Pons (tissue), 1 donor: ENCODE data around the gene SRGAP2B.
"Not testable (repeated sequence)": the region's sequence is repeated elsewhere in the genome, so short reads cannot be mapped to it uniquely, and the experiment has no call there.

Experiments used
- DNase-seq: peaks from one replicate; pipeline ENCODE4 v3.0.0-alpha.2; 2016; ENCODE audit warnings: low spot score

SRGAP2B gene

DNA sequence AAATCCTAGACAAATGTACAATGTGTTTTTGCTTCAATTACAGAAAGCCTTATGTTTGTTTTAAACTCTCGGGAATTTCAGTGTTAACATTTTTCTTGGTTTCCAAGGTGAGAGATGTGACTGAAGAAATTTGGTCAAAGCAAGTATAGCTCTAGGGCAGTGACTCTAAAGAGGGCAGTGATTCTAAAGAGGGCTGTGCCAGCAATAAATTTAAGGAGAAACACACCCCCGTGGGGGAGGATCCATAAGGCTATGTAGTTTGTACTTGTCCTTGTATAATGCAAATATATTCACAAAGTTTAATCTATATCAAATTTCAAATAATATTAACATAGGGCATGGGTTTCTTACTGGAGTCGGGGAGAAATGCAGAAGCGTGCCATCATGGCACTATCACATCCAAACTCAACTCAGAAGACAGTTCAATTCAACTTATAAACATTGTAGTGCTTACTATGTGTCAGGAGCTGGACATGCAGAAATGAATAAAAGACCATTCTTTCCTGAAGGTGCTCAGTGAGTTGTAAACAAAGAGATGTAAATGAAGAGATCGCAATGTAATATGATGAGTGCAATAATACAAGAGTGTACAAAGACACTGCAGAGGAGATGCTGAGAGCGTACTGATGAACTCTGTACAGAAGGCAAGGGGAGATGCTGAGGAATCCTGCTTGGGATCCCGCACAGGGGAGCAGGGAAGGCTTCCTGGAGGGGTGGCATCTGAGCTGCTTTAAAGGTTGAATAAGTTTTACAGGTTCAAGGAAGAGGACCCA is 12.5 kb downstream of the SRGAP2B start:
- DNase-seq: not testable (repeated sequence)

DNA sequence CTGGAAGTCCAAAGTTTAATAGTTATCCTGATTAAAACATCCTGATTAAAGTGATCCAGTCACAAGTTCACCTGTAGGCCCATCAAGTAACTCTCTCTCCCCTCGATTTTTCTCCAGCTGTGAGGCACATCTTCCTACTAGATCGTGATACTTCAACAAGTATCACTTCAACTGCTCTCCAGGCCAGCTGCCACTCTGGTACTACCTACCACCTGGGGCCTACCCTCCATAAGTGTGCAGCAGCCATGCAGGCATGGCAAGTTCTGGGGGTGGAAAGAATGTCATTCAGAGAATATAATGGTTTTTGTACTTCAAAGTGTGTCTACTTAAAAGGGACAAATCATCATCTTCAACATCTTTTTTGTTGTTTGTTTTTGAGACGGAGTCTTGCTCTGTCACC is 14.9 kb downstream of the SRGAP2B start:
- not testable (repeated sequence) for DNase-seq

DNA sequence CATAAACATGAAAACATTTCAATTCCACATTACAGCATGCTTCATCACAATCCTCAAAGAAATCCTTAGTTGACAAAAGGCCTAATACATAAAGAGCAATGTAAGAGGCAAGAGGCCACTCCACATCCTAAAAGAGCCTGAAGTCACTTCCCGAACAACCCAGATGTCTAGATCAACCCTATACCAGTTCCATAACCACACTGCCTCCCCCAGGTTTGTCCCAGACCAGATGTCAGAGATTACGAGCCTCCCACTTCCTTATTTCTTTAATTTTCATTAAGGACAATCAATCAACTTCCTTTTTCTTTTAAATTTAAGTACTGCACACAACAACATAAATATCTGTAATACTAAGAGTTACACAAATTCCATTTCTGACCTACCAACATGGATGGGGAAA is 15.4 kb downstream of the SRGAP2B start:
- not testable (repeated sequence) for DNase-seq

GRCh38 chr1:145078787-145079370 is 16.2 kb downstream of the SRGAP2B start:
- DNase-seq: not testable (repeated sequence)

- not testable (repeated sequence) for DNase-seq
Measured at GRCh38 chr1:145077872-145078786, 17.0 kb downstream of the SRGAP2B start.

GRCh38 chr1:145076877-145077276 is 18.3 kb downstream of the SRGAP2B start:
- not testable (repeated sequence) for DNase-seq

GRCh38 chr1:145074021-145074559 is 21.0 kb downstream of the SRGAP2B start:
- DNase-seq: not testable (repeated sequence)

DNA sequence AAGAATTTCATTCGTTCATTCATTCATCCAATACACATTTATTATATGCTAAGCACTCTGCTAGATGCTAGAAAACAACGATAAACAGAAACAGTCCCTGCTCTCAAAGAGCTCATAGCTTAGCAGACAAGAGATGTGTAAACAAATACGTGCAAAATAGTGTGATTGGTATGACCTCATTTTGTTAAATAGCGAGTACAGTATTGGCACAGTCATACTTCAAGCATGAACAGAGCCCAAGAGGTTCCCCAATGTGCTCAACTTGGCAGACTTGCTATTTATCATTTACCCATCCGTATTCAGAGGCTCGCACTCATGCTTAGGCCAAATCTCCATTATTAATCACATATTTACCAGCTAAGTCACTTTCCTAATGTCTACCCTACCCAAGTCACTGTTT is 23.6 kb downstream of the SRGAP2B start:
- not testable (repeated sequence) for DNase-seq

DNA sequence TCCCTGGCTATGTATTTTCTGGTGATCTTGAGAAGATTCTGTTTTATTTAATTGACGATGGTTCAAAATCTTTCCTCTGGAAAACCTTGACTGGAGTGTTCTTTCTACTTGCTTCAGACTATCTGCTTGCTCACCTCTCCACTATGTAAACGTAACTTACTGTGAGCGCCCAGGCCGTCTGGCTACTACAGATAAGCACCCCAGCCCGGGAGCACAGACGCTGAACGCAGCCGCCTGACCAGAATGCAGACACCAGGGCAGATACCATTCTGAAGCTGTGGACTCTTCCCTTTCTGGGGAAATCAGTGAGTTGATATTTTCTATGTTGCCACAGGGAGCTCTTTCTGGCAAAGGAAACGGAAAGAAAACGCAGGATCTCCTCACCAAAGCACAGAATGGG is 28.6 kb downstream of the SRGAP2B start:
- DNase-seq: not testable (repeated sequence)

GRCh38 chr1:145065194-145065826 is 29.8 kb downstream of the SRGAP2B start:
- not testable (repeated sequence) for DNase-seq

DNA sequence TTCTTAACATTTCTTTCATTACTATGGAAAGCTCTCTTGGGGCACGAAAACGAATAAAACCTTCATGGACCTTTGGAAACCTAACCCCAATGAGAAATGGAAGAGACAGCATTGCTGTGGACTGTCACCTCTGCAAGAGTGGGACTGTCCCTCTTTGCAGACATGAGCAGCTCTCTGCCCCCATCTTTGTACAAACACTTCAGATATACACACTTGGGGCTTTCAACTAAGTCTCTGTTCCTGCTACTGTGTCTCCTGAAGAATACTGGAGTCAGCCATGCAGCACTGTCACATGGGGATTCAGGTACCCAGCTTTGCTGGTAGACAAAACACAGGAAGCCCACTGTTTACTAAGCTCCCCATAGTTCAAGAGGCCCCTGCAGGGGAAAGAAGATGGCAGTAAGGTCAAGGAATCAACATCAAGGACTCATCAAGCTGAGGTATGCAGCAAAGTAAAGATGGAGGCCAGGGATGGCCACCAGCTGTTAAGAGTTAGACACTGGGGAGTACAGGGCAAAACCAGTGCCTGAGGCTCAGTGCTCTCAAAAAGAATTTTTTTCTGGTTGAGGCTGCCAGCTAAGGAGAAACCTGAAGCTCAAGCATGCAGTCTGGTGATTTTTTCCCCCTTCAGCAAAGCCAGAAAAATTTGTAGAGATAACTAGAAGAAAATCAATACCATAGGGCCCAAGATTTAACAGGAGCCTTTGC is 31.0 kb downstream of the SRGAP2B start:
- DNase-seq: not testable (repeated sequence)

GRCh38 chr1:145063285-145063684 is 31.8 kb downstream of the SRGAP2B start:
- DNase-seq: not testable (repeated sequence)

- DNase-seq: not testable (repeated sequence)
Measured at GRCh38 chr1:145058184-145058583, 36.9 kb downstream of the SRGAP2B start.

DNA sequence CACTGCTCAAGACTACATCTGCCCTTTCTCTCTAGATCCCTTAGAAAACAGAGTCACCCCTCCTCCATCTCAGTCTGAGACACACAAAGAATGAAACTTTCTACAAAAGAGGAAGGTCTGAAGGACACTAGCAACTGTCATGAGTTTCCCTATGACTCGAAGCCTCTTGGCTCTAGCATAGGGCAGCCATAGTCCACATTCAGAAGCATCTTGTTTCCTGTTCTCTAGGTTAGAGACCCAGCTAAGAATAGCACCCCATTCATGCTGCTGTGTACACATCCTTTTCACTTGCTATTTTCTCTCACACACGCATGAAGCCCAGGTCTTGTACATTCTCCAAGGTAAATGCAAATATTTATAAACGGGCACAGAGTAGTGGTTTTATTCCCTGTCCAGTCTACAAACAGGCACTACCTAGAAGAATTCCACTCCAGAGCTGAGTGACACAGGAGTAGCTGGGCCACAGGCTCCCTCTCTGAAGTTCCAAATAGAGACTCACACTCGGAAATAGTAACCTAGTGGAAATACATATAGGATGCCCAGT is 39.8 kb downstream of the SRGAP2B start:
- not testable (repeated sequence) for DNase-seq

DNA sequence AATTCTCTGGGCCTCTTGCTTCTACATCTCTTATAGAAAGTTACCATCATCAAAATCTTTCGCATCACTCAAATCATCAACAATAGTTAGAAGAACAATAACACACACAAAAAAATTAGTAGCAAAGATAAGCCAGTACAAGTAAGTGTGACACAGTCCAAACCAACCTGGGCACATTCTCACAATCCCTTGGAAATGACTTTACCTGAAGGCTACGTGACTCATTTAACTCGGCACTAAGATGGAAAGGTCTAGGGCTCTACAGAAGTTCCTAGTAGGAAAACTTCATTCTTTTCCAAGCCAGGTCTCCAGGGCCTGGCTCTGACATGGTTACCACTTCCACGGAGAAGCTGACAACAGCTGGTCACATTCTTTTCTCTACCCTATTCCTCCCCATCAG is 41.7 kb downstream of the SRGAP2B start:
- DNase-seq: not testable (repeated sequence)

DNA sequence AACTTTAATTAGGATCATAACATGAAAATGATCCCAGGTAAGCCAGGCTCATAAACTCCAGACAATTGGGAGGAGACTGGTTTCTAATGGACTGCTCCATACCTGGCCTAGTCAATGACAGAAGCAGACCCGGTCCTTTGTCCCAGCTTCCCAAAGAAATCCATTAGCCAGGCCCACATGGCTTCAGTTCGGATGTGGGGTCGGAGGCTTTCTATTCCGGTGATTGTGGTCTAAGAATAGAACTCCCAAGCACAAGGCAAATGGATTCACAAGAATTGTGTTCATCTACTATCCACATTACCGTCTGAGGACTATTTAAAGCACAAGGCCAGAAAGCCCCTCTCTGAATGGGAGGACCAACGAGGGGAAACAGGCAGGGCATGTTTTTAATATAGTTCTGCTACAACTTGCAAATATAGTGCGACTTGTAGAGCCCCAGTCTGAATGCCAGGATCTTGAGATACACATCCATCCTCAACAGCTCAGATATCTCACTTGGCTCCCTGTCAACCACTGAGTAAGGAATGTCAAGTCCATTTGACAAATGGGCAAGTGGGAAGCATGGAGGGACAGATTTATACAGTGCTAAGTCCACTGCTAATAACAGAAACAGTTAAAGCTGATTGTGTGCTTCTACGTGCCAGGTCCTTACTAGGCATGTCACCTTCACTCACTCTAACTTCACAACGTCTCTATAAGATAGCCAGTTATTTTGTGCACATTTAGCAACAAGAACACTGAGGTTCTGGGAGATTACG is 42.9 kb downstream of the SRGAP2B start:
- DNase-seq: not testable (repeated sequence)

- not testable (repeated sequence) for DNase-seq
Measured at GRCh38 chr1:145048181-145048856, 46.8 kb downstream of the SRGAP2B start.

DNA sequence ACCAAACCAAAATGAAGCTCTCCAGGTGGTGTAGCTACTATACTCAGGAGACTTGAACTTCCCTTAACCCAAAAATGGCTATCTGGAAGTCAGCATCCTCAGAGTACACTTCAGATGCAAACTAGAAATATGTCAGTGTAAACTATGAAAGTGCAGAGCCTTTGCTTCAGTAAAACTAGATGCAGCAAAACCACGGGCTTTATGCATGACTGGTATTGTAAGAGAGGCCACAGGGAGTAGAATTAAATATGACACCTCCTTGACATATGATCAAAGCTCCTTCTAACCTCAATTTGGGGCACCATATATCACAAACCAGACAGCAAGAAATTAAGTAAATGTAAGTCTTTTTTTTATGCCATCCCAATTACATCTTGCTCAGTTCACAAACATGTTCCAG is 47.6 kb downstream of the SRGAP2B start:
- not testable (repeated sequence) for DNase-seq

GRCh38 chr1:145045571-145046273 is 49.4 kb downstream of the SRGAP2B start:
- not testable (repeated sequence) for DNase-seq
